IMR-90 (cell line): ENCODE results near the gene AHNAK. TPM values are rescaled to one million over a fixed set of nuclear protein-coding genes. Genes with fewer than 3 reads are reported as not detected.

Experiments
- ATAC-seq: fragments of 200-7000 bp; cut with Tn5 transposase; 2 replicates; pipeline ENCODE4 v1.9.1; 2020; ENCODE audit warnings: low read depth, mild to moderate bottlenecking, moderate library complexity
- BruUV-seq: library from RNA; stranded (reverse); fragments of 400-500 nt; replicated peaks from 2 replicates; lab custom pipeline; 2021; lab: Mats Ljungman, UMichigan
- CTCF ChIA-PET: fragments of 300-600 bp; formaldehyde crosslinking; extraction: SDS; loops from one replicate; lab custom pipeline; 2021; ENCODE audit warnings: antibody characterized with exemption; lab: Yijun Ruan, JAX
- POLR2A ChIA-PET: fragments of 300-600 bp; sonication (Branson Sonifier 250); formaldehyde crosslinking; loops from one replicate; lab custom pipeline; 2022; ENCODE audit warnings: antibody characterized with exemption; ENCODE audit not compliant: unreplicated experiment; lab: Charles Lee
- DNase-seq: peaks from one replicate; pipeline ENCODE4 v3.0.0; 2013
- H2AFZ ChIP-seq: replicated peaks from 2 replicates; pipeline ENCODE3; 2013; ENCODE audit warnings: low read length, mild to moderate bottlenecking; ENCODE audit not compliant: poor library complexity
- H2AK5ac ChIP-seq: 2 replicates; pipeline ENCODE4 v1.6.1; 2013; ENCODE audit warnings: low read depth, low read length, inconsistent platforms
- H2AK9ac ChIP-seq: replicated peaks from 2 replicates; pipeline ENCODE3; 2013; ENCODE audit warnings: mild to moderate bottlenecking, low read depth, low read length, moderate library complexity; ENCODE audit not compliant: poor library complexity
- H2BK120ac ChIP-seq: 2 replicates; pipeline ENCODE4 v1.6.1; 2013; ENCODE audit warnings: low read depth, low read length, inconsistent platforms
- H2BK15ac ChIP-seq: 3 replicates; pipeline ENCODE4 v1.6.1; 2013; ENCODE audit warnings: low read depth, low read length, inconsistent platforms
- H2BK20ac ChIP-seq: 2 replicates; pipeline ENCODE4 v1.6.1; 2013; ENCODE audit warnings: low read depth, mild to moderate bottlenecking, inconsistent platforms, low read length, moderate library complexity
- H2BK5ac ChIP-seq: 2 replicates; pipeline ENCODE4 v1.6.1; 2013; ENCODE audit warnings: mild to moderate bottlenecking, low read depth, low read length, inconsistent platforms; ENCODE audit not compliant: poor library complexity, severe bottlenecking
- H3K14ac ChIP-seq: replicated peaks from 2 replicates; pipeline ENCODE4 v1.6.1; 2013; ENCODE audit warnings: low read depth, low read length, inconsistent platforms
- H3K18ac ChIP-seq: 2 replicates; pipeline ENCODE4 v1.6.1; 2013; ENCODE audit warnings: low read depth, low read length, control low read depth
- H3K23ac ChIP-seq: 2 replicates; pipeline ENCODE4 v1.6.1; 2013; ENCODE audit warnings: low read depth, low read length, inconsistent platforms
- H3K27ac ChIP-seq: 2 replicates; pipeline ENCODE4 v1.5.1; 2013; ENCODE audit warnings: mild to moderate bottlenecking, control low read depth, low read length; ENCODE audit not compliant: insufficient read depth
- H3K27me3 ChIP-seq: 2 replicates; pipeline ENCODE4 v1.6.1; 2013; ENCODE audit warnings: low read length; ENCODE audit not compliant: control insufficient read depth, insufficient read depth
- H3K36me3 ChIP-seq: 2 replicates; pipeline ENCODE4 v1.6.1; 2013; ENCODE audit warnings: low read length, mixed read lengths; ENCODE audit not compliant: control insufficient read depth, insufficient read depth
- H3K4ac ChIP-seq: 2 replicates; pipeline ENCODE4 v1.6.1; 2013; ENCODE audit warnings: low read depth, low read length, inconsistent platforms
- H3K4me1 ChIP-seq: 2 replicates; pipeline ENCODE4 v1.6.1; 2013; ENCODE audit warnings: low read length, mixed read lengths; ENCODE audit not compliant: control insufficient read depth, insufficient read depth
- H3K4me2 ChIP-seq: 2 replicates; pipeline ENCODE4 v1.6.1; 2013; ENCODE audit warnings: low read depth, mild to moderate bottlenecking, control low read depth, low read length, moderate library complexity
- H3K4me3 ChIP-seq: 2 replicates; pipeline ENCODE4 v1.5.1; 2013; ENCODE audit warnings: low read depth, mild to moderate bottlenecking, control low read depth, low read length, moderate library complexity; ENCODE audit not compliant: insufficient read depth
- H3K56ac ChIP-seq: 2 replicates; pipeline ENCODE4 v1.6.1; 2013; ENCODE audit warnings: low read length, inconsistent platforms; ENCODE audit not compliant: insufficient read depth; ENCODE audit errors: extremely low read depth
- H3K79me1 ChIP-seq, 2 experiments: 2 replicates each; pipeline ENCODE4 v1.6.1; 2013; ENCODE audit warnings: low read length in 2 of 2, inconsistent platforms in 1 of 2, low read depth in 1 of 2
- H3K9ac ChIP-seq: 2 replicates; pipeline ENCODE4 v1.6.1; 2013; ENCODE audit warnings: low read depth, low read length, control low read depth
- H3K9me1 ChIP-seq: 2 replicates; pipeline ENCODE4 v1.6.1; 2013; ENCODE audit warnings: low read length, inconsistent platforms; ENCODE audit not compliant: insufficient read depth
- H3K9me3 ChIP-seq: 2 replicates; pipeline ENCODE4 v1.6.1; 2013; ENCODE audit warnings: low read length; ENCODE audit not compliant: control insufficient read depth, insufficient read depth
- H4K20me1 ChIP-seq: 2 replicates; pipeline ENCODE4 v1.6.1; 2013; ENCODE audit warnings: low read length, inconsistent platforms; ENCODE audit not compliant: insufficient read depth
- H4K5ac ChIP-seq: 2 replicates; pipeline ENCODE4 v1.6.1; 2013; ENCODE audit warnings: mild to moderate bottlenecking, low read depth, low read length, control low read depth
- H4K8ac ChIP-seq, 2 experiments: 2 replicates each; pipeline ENCODE4 v1.6.1; 2013; ENCODE audit warnings: low read depth in 2 of 2, low read length in 2 of 2, control low read depth in 1 of 2, inconsistent platforms in 1 of 2
- H4K91ac ChIP-seq: 2 replicates; pipeline ENCODE4 v1.6.1; 2013; ENCODE audit warnings: low read depth, low read length, inconsistent platforms; ENCODE audit not compliant: insufficient read depth
- CHD1 ChIP-seq: IDR thresholded peaks from 2 replicates; pipeline ENCODE4 v1.6.1; 2012; ENCODE audit warnings: low read depth, low read length, improper control_type of control experiment
- FOS ChIP-seq: fragments of 150-350 bp; IDR thresholded peaks from 2 replicates; pipeline ENCODE4 v1.6.1; 2016; ENCODE audit warnings: low read depth, low read length
- MAZ ChIP-seq: IDR thresholded peaks from 2 replicates; pipeline ENCODE4 v1.6.1; 2012; ENCODE audit warnings: low read depth, mild to moderate bottlenecking, low read length, improper control_type of control experiment, moderate library complexity, borderline replicate concordance
- POLR2A ChIP-seq: IDR thresholded peaks from 2 replicates; pipeline ENCODE4 v1.6.1; 2012; ENCODE audit warnings: mild to moderate bottlenecking, low read depth, low read length
- RCOR1 ChIP-seq: IDR thresholded peaks from 2 replicates; pipeline ENCODE4 v1.6.1; 2012; ENCODE audit warnings: mild to moderate bottlenecking, low read length, improper control_type of control experiment; ENCODE audit not compliant: insufficient replicate concordance
- WGBS, 2 experiments: methylation state at CpG; one replicate each; pipeline versions ENCODE4 v1.1.5 to v1.1.7; 2013; ENCODE audit warnings: missing lambda C conversion rate in 2 of 2; ENCODE audit not compliant: insufficient read length in 1 of 2; ENCODE audit errors: extremely low coverage in 2 of 2; 5-methylcytosine and 5-hydroxymethylcytosine counted together
- dilution Hi-C: fragments of 300-500 bp; cut with HindIII; formaldehyde crosslinking; loops from one replicate; pipeline ENCODE4 v1.14.3; 2018; ENCODE audit warnings: low sequenced_read_pairs; ENCODE audit not compliant: unreplicated experiment
- in situ Hi-C: fragments of 300-500 bp; cut with MboI; formaldehyde crosslinking; loops from 3 replicates; pipeline ENCODE4 v1.14.3; 2019; ENCODE audit warnings: low sequenced_read_pairs, inconsistent platforms, mixed read lengths
- intact Hi-C: fragments of 100-400 bp; cut with micrococcal nuclease; formaldehyde crosslinking; loops from 2 replicates; pipeline ENCODE4 v1.10.0; 2022
- polyA plus RNA-seq, 3 experiments: library from polyadenylated mRNA; depleted of rRNA; stranded (reverse); fragments of >200 nt; gene quantifications; 2 replicates each; pipeline ENCODE4 v1.2.3, GENCODE V29; 2012; ENCODE audit warnings: low replicate concordance in 1 of 3
- total RNA-seq: library from RNA; depleted of rRNA; stranded (reverse); fragments of >200 nt; gene quantifications from 2 replicates; pipeline ENCODE4 v1.2.3, GENCODE V29; 2012
- TF ChIP-seq, protein P1 (sequence below): fragments of 150-350 bp; IDR thresholded peaks from 2 replicates; pipeline ENCODE4 v1.6.1; 2016; ENCODE audit warnings: low read depth, mild to moderate bottlenecking, low read length, moderate library complexity, borderline replicate concordance

AHNAK gene
- total and polyA plus RNA-seq, 2 of the 4 experiments (the other 2 are of a cell fraction), result 95.1 to 695 TPM

DNA sequence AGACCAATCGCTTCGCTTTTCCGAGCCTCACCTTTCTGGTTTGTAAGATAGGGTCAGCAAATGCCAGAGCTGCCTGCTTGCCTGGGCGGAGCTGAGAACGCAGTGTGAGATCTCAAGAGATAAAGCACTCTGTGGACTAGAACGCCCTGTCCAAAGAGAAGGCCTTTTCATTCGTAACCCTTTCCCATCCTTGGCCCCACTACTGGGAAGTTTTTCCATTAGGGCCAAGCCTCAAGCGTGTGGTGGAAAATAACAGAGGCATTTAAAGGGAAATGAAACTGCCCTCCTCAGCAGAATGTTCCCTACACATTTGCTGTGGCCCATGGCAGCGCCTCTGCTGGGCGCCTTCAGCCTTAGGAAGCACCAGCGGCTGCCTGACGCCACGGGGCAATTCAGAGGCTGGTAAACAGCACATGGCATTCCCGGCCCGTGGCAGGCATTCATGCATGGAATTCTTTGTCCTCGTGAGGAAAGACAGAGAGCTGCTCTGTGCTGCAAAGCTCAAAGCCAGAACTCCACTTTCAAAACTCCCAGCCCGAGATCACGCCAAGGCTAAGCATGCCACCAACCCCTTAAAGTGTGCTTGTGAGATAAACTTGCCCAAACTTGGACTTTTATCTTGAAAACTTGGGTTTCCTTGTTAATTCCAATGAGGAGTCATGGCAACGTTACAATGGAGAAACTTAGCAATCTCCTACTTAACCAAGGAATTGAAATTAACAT is 38.1 kb downstream of the AHNAK start (continued):
- no peak for TF ChIP-seq MAZ

DNA sequence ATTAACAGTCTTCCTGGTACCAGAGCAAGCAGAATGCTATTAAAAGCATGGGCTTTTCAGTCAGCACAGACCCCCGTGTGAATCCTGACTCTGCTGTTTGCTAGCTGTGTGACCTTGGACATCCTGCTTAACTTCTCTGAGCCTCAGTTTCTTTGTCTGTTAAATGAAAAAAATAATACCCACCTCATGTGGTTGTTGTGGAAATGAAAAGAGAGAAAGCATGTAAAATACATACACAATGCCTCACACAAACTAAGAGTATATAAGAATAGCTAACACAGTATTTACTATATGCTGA is 39.5 kb downstream of the AHNAK start:
- no peak overlapping the region for H3K9ac ChIP-seq
- intact Hi-C loops, result loop anchor here (5.0 kb wide), 1 partner anchor 35 kb away; no protein-coding TSS in a partner anchor
- H3K9me3 ChIP-seq, result no peaks in the 10 kb centered on the region

More for the DNA sequence above, 39.5 kb downstream of the AHNAK start:
- BruUV-seq, result no TSS peak
- Histone ChIP-seq H2BK20ac (no peak overlapping the region), H3K4ac (no peak overlapping the region), H4K5ac (no peak overlapping the region), H2AK9ac (no peak overlapping the region), H2AFZ (no peak overlapping the region), H3K27ac (no peak overlapping the region), H3K18ac (no peak overlapping the region), H3K4me2 (no peak overlapping the region), H4K20me1 (no peaks in the 10 kb centered on the region), H3K27me3 (no peaks in the 10 kb centered on the region), H3K9me1 (peaks cover 4% of the 10 kb centered on the region; the same call in 1 of the 2 replicates), H3K4me3 (no peak overlapping the region), H3K23ac (no peak overlapping the region), H2BK120ac (no peak overlapping the region), H2AK5ac (no peak overlapping the region), H3K79me1 (peaks cover 5 to 15% of the 10 kb centered on the region in 2 experiments; a peak in 2 of 4 replicates), H3K4me1 (peaks cover 4% of the 10 kb centered on the region), H4K8ac (no peak overlapping the region), H3K14ac (no peak overlapping the region), H2BK5ac (no peak overlapping the region), H3K36me3 (no peaks in the 10 kb centered on the region), H4K91ac (no peak overlapping the region), H2BK15ac (no peak overlapping the region), H3K56ac (no peak overlapping the region)
- no peak for ATAC-seq
- POLR2A ChIA-PET, result no interaction called here
- in situ Hi-C loops (no loop called here), dilution Hi-C loops (no loop called here)
- CTCF ChIA-PET, result interaction anchor here (0.6 kb wide), 1 partner anchor 50 kb away, joined by 5 read pairs; no protein-coding TSS in a partner anchor
- TF ChIP-seq, protein P1, sequence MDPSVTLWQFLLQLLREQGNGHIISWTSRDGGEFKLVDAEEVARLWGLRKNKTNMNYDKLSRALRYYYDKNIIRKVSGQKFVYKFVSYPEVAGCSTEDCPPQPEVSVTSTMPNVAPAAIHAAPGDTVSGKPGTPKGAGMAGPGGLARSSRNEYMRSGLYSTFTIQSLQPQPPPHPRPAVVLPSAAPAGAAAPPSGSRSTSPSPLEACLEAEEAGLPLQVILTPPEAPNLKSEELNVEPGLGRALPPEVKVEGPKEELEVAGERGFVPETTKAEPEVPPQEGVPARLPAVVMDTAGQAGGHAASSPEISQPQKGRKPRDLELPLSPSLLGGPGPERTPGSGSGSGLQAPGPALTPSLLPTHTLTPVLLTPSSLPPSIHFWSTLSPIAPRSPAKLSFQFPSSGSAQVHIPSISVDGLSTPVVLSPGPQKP, result no peak
- TF ChIP-seq POLR2A (no peak), FOS (no peak), CHD1 (no peak), RCOR1 (no peak)
- 80% methylated on average over 1 of the region's 1 CpG; no CpG with 5 or more reads in 1 of the 2 experiments for WGBS, 2 experiments
- DNase-seq, result no peak
